Peyer's patch (tissue), 4 donors: ENCODE measurements around the gene RNF150.

Experiments
- POLR2A ChIP-seq, 2 donors: fragments of 450-650 bp; IDR thresholded peaks; one replicate each; pipeline ENCODE4 v1.5.1; 2017; ENCODE audit warnings: antibody characterized with exemption in 2 of 2, mild to moderate bottlenecking in 2 of 2, moderate library complexity in 2 of 2
- TF ChIP-seq, protein P1 (sequence below), 6 experiments: fragments of 450-650 bp in 4 of 6; fragments of 200-600 bp in 2 of 6; sonication (generic) in 1 of 6; IDR thresholded peaks; one replicate each; pipeline ENCODE4 v1.5.1; 2017 to 2019; ENCODE audit warnings: antibody characterized with exemption in 6 of 6, mild to moderate bottlenecking in 3 of 6, moderate library complexity in 1 of 6

DNA sequence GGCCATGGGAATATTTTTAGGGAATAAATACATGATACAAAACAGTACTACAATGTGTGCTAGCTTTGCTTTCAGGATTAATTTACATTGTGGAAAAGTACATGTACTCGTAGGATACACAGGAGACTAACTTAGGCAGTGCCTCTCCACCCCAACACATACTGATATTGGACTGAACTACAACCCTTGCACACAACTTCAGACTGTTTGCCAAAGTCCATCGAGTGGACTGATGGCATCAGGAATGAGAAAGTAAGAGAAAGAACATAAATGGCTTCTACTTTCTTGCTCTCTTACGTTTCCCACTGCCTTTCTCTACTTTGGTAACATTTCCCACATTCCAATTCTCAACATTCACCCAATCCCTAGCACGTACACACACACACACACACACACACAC, 130.1 kb downstream of the RNF150 start:
- TF ChIP-seq, protein P1, sequence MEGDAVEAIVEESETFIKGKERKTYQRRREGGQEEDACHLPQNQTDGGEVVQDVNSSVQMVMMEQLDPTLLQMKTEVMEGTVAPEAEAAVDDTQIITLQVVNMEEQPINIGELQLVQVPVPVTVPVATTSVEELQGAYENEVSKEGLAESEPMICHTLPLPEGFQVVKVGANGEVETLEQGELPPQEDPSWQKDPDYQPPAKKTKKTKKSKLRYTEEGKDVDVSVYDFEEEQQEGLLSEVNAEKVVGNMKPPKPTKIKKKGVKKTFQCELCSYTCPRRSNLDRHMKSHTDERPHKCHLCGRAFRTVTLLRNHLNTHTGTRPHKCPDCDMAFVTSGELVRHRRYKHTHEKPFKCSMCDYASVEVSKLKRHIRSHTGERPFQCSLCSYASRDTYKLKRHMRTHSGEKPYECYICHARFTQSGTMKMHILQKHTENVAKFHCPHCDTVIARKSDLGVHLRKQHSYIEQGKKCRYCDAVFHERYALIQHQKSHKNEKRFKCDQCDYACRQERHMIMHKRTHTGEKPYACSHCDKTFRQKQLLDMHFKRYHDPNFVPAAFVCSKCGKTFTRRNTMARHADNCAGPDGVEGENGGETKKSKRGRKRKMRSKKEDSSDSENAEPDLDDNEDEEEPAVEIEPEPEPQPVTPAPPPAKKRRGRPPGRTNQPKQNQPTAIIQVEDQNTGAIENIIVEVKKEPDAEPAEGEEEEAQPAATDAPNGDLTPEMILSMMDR (IDR thresholded peaks at IDR 0.05): no peak
- TF ChIP-seq POLR2A (IDR thresholded peaks at IDR 0.05): no peak
